SK-MEL-5 (cell line): Measurements from ENCODE around the gene MGAT4D. TPM values are rescaled to one million over a fixed set of nuclear protein-coding genes. Genes with fewer than 3 reads are reported as not detected.
A peak's percentile ranks its signal among the peaks of the same experiment; 100 is the strongest.
"Not testable (repeated sequence)": the region's sequence is repeated elsewhere in the genome, so short reads cannot be mapped to it uniquely, and the experiment has no call there.

ENCODE experiments used
- DNase-seq: peaks from one replicate; pipeline ENCODE4 v3.0.0-alpha.2; 2016; ENCODE audit warnings: low read depth, low spot score
- in situ Hi-C: cut with HindIII; loops from 2 replicates; pipeline ENCODE4 v1.10.0; 2016; ENCODE audit warnings: low sequenced_read_pairs, high pct_unique_total_duplicates, low pct_unique_long_range_greater_than_20kb
- polyA plus RNA-seq, 2 experiments: library from polyadenylated mRNA; depleted of rRNA; stranded (reverse); fragments of >200 nt; gene quantifications; 2 replicates each; pipeline ENCODE4 v1.2.3, GENCODE V29; 2015
- total RNA-seq: library from RNA; depleted of rRNA; stranded (reverse); fragments of >200 nt; shearing (Covaris generic); gene quantifications from 2 replicates; pipeline ENCODE4 v1.2.3, GENCODE V29; 2014; rRNA removed

Gene MGAT4D
- total RNA-seq, result not detected in 2 replicates
- not detected in 2 replicates for polyA plus RNA-seq (2015; cell fraction: cytosol; rRNA removed)
- not detected in 2 replicates for polyA plus RNA-seq (2015; cell fraction: nucleus; rRNA removed)

- in situ Hi-C loops, result no loop called here
- no peak for DNase-seq
These were observed at the start of gene MGAT4D for GRCh38 chr4:140497747-140498636. TSS of gene MGAT4D (minus strand) at chr4:140498293. CDS start at chr4:140498222, 71 bp downstream.

- DNase-seq, result no peak
- in situ Hi-C loops, result no loop called here
These were observed 35.9 kb upstream of the MGAT4D start for GRCh38 chr4:140533951-140534480.

- in situ Hi-C loops, result no loop called here
- DNase-seq, result no peak
These were observed 31.3 kb upstream of the MGAT4D start for GRCh38 chr4:140529434-140529833.

GRCh38 chr4:140523857-140524742, 26.0 kb upstream of the MGAT4D start, which contains the start of gene ELMOD2:
TSS of gene ELMOD2 (plus strand) at chr4:140524168. CDS start at chr4:140525429, 1,261 bp downstream.
- peak; percentile 96 for DNase-seq
- in situ Hi-C loops, result no loop called here

GRCh38 chr4:140523370-140523856, 25.3 kb upstream of the MGAT4D start:
- in situ Hi-C loops, result no loop called here
- no peak for DNase-seq

- in situ Hi-C loops, result no loop called here
These were observed 17.3 kb upstream of the MGAT4D start for GRCh38 chr4:140515423-140515822.

GRCh38 chr4:140513765-140514164, 15.7 kb upstream of the MGAT4D start:
- DNase-seq, in situ Hi-C loops: not testable (repeated sequence)

More at GRCh38 chr4:140515423-140515822, 17.3 kb upstream of the MGAT4D start:
- DNase-seq, result no peak

GRCh38 chr4:140504261-140504660, 6.2 kb upstream of the MGAT4D start:
- DNase-seq, result no peak
- in situ Hi-C loops, result no loop called here

GRCh38 chr4:140499391-140499790, 1.3 kb upstream of the MGAT4D start:
- DNase-seq, result no peak
- in situ Hi-C loops, result no loop called here

GRCh38 chr4:140497405-140497746, 717 bp downstream of the MGAT4D start:
- no peak for DNase-seq
- in situ Hi-C loops, result no loop called here

- no peak for DNase-seq
- in situ Hi-C loops, result no loop called here
These were observed 12.2 kb downstream of the MGAT4D start for GRCh38 chr4:140485939-140486338.

GRCh38 chr4:140483445-140483844, 14.6 kb downstream of the MGAT4D start:
- in situ Hi-C loops, result no loop called here
- no peak for DNase-seq

- DNase-seq, result peak; percentile 22
- in situ Hi-C loops, result no loop called here
These were observed 25.9 kb downstream of the MGAT4D start for GRCh38 chr4:140472156-140472555.

GRCh38 chr4:140469791-140470733, 28.0 kb downstream of the MGAT4D start:
- in situ Hi-C loops, result no loop called here
- no peak for DNase-seq

- no peak for DNase-seq
- in situ Hi-C loops, result no loop called here
These were observed 31.9 kb downstream of the MGAT4D start for GRCh38 chr4:140466146-140466545.

GRCh38 chr4:140463614-140464013, 34.5 kb downstream of the MGAT4D start:
- in situ Hi-C loops, result no loop called here
- no peak for DNase-seq

GRCh38 chr4:140463182-140463581, 34.9 kb downstream of the MGAT4D start:
- in situ Hi-C loops, result no loop called here

More at GRCh38 chr4:140463182-140463581, 34.9 kb downstream of the MGAT4D start:
- DNase-seq, result no peak
